H9 (cell line): ENCODE data around the gene HEXA. TPM values are rescaled to one million over a fixed set of nuclear protein-coding genes. Genes with fewer than 3 reads are reported as not detected.

Source experiments
- DNase-seq: peaks from one replicate; pipeline ENCODE4 v3.0.0-alpha.2; 2017
- H2AFZ ChIP-seq: one replicate; pipeline ENCODE4 v1.6.1; 2013; ENCODE audit warnings: mild to moderate bottlenecking, low read length, control low read depth, moderate library complexity
- H2AK5ac ChIP-seq: 2 replicates; pipeline ENCODE4 v1.6.1; 2013; ENCODE audit warnings: low read length, control low read depth, mixed read lengths; ENCODE audit not compliant: insufficient read length
- H2BK120ac ChIP-seq: one replicate; pipeline ENCODE4 v1.6.1; 2013; ENCODE audit warnings: low read depth, mild to moderate bottlenecking, low read length, control low read depth, inconsistent platforms; ENCODE audit not compliant: poor library complexity, severe bottlenecking
- H2BK12ac ChIP-seq: 2 replicates; pipeline ENCODE4 v1.6.1; 2013; ENCODE audit warnings: low read length, control low read depth, mixed read lengths, low read depth; ENCODE audit not compliant: insufficient read length
- H2BK15ac ChIP-seq: 2 replicates; pipeline ENCODE4 v1.6.1; 2013; ENCODE audit warnings: low read depth, low read length, control low read depth
- H2BK20ac ChIP-seq: one replicate; pipeline ENCODE4 v1.6.1; 2013; ENCODE audit warnings: low read depth, mild to moderate bottlenecking, low read length, control low read depth, inconsistent platforms; ENCODE audit not compliant: poor library complexity, severe bottlenecking
- H2BK5ac ChIP-seq: 2 replicates; pipeline ENCODE4 v1.6.1; 2013; ENCODE audit warnings: low read length, control low read depth, mixed read lengths; ENCODE audit not compliant: insufficient read length
- H3K14ac ChIP-seq: 2 replicates; pipeline ENCODE4 v1.6.1; 2013; ENCODE audit warnings: low read length, control low read depth; ENCODE audit not compliant: insufficient read depth
- H3K18ac ChIP-seq: 2 replicates; pipeline ENCODE4 v1.6.1; 2013; ENCODE audit warnings: low read depth, mild to moderate bottlenecking, mixed read lengths, low read length, control low read depth; ENCODE audit not compliant: insufficient read length
- H3K23ac ChIP-seq: 2 replicates; pipeline ENCODE4 v1.6.1; 2013; ENCODE audit warnings: low read length, control low read depth, mixed read lengths, low read depth; ENCODE audit not compliant: insufficient read length
- H3K23me2 ChIP-seq: 2 replicates; pipeline ENCODE4 v1.6.1; 2013; ENCODE audit warnings: low read depth, mild to moderate bottlenecking, mixed read lengths, low read length, control low read depth; ENCODE audit not compliant: insufficient read length, poor library complexity, severe bottlenecking
- H3K27ac ChIP-seq: 2 replicates; pipeline ENCODE4 v1.5.1; 2013; ENCODE audit warnings: low read length, control low read depth, mixed read lengths, low read depth; ENCODE audit not compliant: insufficient read length
- H3K27me3 ChIP-seq: 2 replicates; pipeline ENCODE4 v1.6.1; 2013; ENCODE audit warnings: low read length, control low read depth, inconsistent platforms; ENCODE audit not compliant: insufficient read depth
- H3K4ac ChIP-seq: 2 replicates; pipeline ENCODE4 v1.6.1; 2013; ENCODE audit warnings: low read depth, mild to moderate bottlenecking, control low read depth, inconsistent platforms, low read length, moderate library complexity
- H3K4me1 ChIP-seq: 2 replicates; pipeline ENCODE4 v1.6.1; 2013; ENCODE audit warnings: low read length, control low read depth, inconsistent platforms; ENCODE audit not compliant: insufficient read depth
- H3K4me2 ChIP-seq: 2 replicates; pipeline ENCODE4 v1.6.1; 2013; ENCODE audit warnings: low read length, control low read depth, mixed read lengths; ENCODE audit not compliant: insufficient read length, insufficient read depth
- H3K56ac ChIP-seq: 2 replicates; pipeline ENCODE4 v1.6.1; 2013; ENCODE audit warnings: low read depth, mild to moderate bottlenecking, mixed read lengths, low read length, control low read depth; ENCODE audit not compliant: insufficient read length
- H3K79me1 ChIP-seq: 2 replicates; pipeline ENCODE4 v1.6.1; 2013; ENCODE audit warnings: low read depth, mild to moderate bottlenecking, moderate library complexity, low read length, control low read depth, inconsistent platforms; ENCODE audit not compliant: insufficient read depth, poor library complexity, severe bottlenecking
- H3K79me2 ChIP-seq: 2 replicates; pipeline ENCODE4 v1.6.1; 2013; ENCODE audit warnings: low read length, control low read depth, inconsistent platforms; ENCODE audit not compliant: insufficient read depth
- H3K9ac ChIP-seq: 2 replicates; pipeline ENCODE4 v1.6.1; 2013; ENCODE audit warnings: low read length, control low read depth, mixed read lengths; ENCODE audit not compliant: insufficient read length; ENCODE audit errors: extremely low read depth
- H3K9me3 ChIP-seq: one replicate; pipeline ENCODE4 v1.6.1; 2013; ENCODE audit warnings: low read depth, low read length, inconsistent platforms; ENCODE audit not compliant: control insufficient read depth
- H3T11ph ChIP-seq: one replicate; pipeline ENCODE4 v1.6.1; 2013; ENCODE audit warnings: mild to moderate bottlenecking, low read length, control low read depth, inconsistent platforms
- H4K20me1 ChIP-seq: one replicate; pipeline ENCODE4 v1.6.1; 2013; ENCODE audit not compliant: control insufficient read depth, insufficient read length, insufficient read depth
- H4K5ac ChIP-seq: 2 replicates; pipeline ENCODE4 v1.6.1; 2013; ENCODE audit warnings: low read depth, mild to moderate bottlenecking, mixed read lengths, low read length, control low read depth; ENCODE audit not compliant: insufficient read length
- H4K8ac ChIP-seq: replicated peaks from 2 replicates; pipeline ENCODE4 v1.6.1; 2013; ENCODE audit warnings: low read length, control low read depth, mixed read lengths, low read depth; ENCODE audit not compliant: insufficient read length
- H4K91ac ChIP-seq: 2 replicates; pipeline ENCODE4 v1.6.1; 2013; ENCODE audit warnings: low read depth, mild to moderate bottlenecking, moderate library complexity, mixed read lengths, low read length, control low read depth; ENCODE audit not compliant: insufficient read length
- H3K27ac Mint-ChIP-seq, 3 experiments: 2 replicates in 2 of 3; 3 replicates in 1 of 3; pipeline ENCODE4 v1.8.0; 2020 to 2021; ENCODE audit warnings: mixed read lengths in 3 of 3, mild to moderate bottlenecking in 1 of 3, moderate library complexity in 1 of 3
- H3K27me3 Mint-ChIP-seq: 2 replicates; pipeline ENCODE4 v1.8.0; 2021; ENCODE audit warnings: low read depth, mild to moderate bottlenecking, moderate library complexity, mixed read lengths
- H3K36me3 Mint-ChIP-seq, 3 experiments: 2 replicates in 2 of 3; 3 replicates in 1 of 3; pipeline ENCODE4 v1.8.0; 2020 to 2021; ENCODE audit warnings: low read depth in 3 of 3, mixed read lengths in 3 of 3; ENCODE audit not compliant: insufficient read depth in 1 of 3
- H3K4me1 Mint-ChIP-seq, 2 experiments: 2 replicates each; pipeline ENCODE4 v1.8.0; 2020; ENCODE audit warnings: mixed read lengths in 2 of 2
- H3K4me3 Mint-ChIP-seq, 2 experiments: 2 replicates in 1 of 2; 3 replicates in 1 of 2; pipeline ENCODE4 v1.8.0; 2020 to 2021; ENCODE audit warnings: mild to moderate bottlenecking in 2 of 2, mixed read lengths in 2 of 2, moderate library complexity in 1 of 2
- H3K9me3 Mint-ChIP-seq, 2 experiments: 2 replicates in 1 of 2; 3 replicates in 1 of 2; pipeline ENCODE4 v1.8.0; 2020; ENCODE audit warnings: mild to moderate bottlenecking in 2 of 2, mixed read lengths in 2 of 2, moderate library complexity in 1 of 2
- CTCF ChIP-seq: fragments of 200-600 bp; sonication (generic); conservative IDR thresholded peaks from 3 replicates; pipeline ENCODE4 v1.8.0; 2021; ENCODE audit warnings: antibody characterized with exemption, mild to moderate bottlenecking
- total RNA-seq: library from RNA; stranded (reverse); gene quantifications from 2 replicates; pipeline ENCODE4 v1.2.1, GENCODE V29; 2021

HEXA gene
- total RNA-seq, 1 experiment from 2014 or later, result 54.7 TPM

- no peak overlapping the region for H3K27ac ChIP-seq
- H3K79me1 ChIP-seq, result peaks cover 11% of the 10 kb centered on the region
- no peaks in the 10 kb centered on the region; a peak in 1 of 5 replicates for H3K9me3 Mint-ChIP-seq
- no peak overlapping the region for H3K18ac ChIP-seq
- H4K5ac ChIP-seq, result no peak overlapping the region
- H3K4ac ChIP-seq, result no peak overlapping the region
- peaks cover 18 to 20% of the 10 kb centered on the region in 2 experiments for H3K4me1 Mint-ChIP-seq
- H3K4me1 ChIP-seq, result no peaks in the 10 kb centered on the region
- H3T11ph ChIP-seq, result no peak overlapping the region
- H3K56ac ChIP-seq, result no peak overlapping the region
- no peaks in the 10 kb centered on the region for H3K27me3 ChIP-seq
- H3K4me2 ChIP-seq, result no peak overlapping the region
- peaks cover 4% of the 10 kb centered on the region; the same call in 1 of the 2 replicates for H3K79me2 ChIP-seq
- H3K4me3 Mint-ChIP-seq, result no peak overlapping the region
- H3K9ac ChIP-seq, result no peak overlapping the region
- no peak overlapping the region for H2AFZ ChIP-seq
- no peak overlapping the region for H2BK5ac ChIP-seq
- no peak overlapping the region for H4K91ac ChIP-seq
- no peak for DNase-seq
- no peak overlapping the region for H3K23ac ChIP-seq
- no peak overlapping the region for H2BK20ac ChIP-seq
- no peak overlapping the region for H2BK12ac ChIP-seq
- H3K9me3 ChIP-seq, result no peaks in the 10 kb centered on the region
- no peak overlapping the region for H2BK120ac ChIP-seq
- H3K23me2 ChIP-seq, result peaks cover 13% of the 10 kb centered on the region
- H4K8ac ChIP-seq, result no peak overlapping the region
- no peak overlapping the region for H3K14ac ChIP-seq
- no peak overlapping the region; a peak in 1 of 7 replicates for H3K27ac Mint-ChIP-seq
- H3K36me3 Mint-ChIP-seq, result peaks cover 0 to 7% (median 5%) of the 10 kb centered on the region in 3 experiments; a peak in 3 of 7 replicates
- H3K27me3 Mint-ChIP-seq, result peaks cover 3% of the 10 kb centered on the region; the same call in 1 of the 2 replicates
- H2AK5ac ChIP-seq, result no peak overlapping the region
- H2BK15ac ChIP-seq, result no peak overlapping the region
- no peak for TF ChIP-seq CTCF
- H4K20me1 ChIP-seq, result peaks cover 2% of the 10 kb centered on the region
Measured at GRCh38 chr15:72372361-72372760, 3.5 kb downstream of the HEXA start.
